ENCODE results near the gene ITGA1.

GRCh38 chr5:52924456-52924855, 136.7 kb downstream of the ITGA1 start:
- TF ChIP-seq CTCF (IDR thresholded peaks at IDR 0.05 in 4 of 5, conservative IDR thresholded peaks at IDR 0.05 in 1 of 5) (no peak), POLR2A (IDR thresholded peaks at IDR 0.05) (no peak)
